Measurements from ENCODE around the gene CDH16.

DNA sequence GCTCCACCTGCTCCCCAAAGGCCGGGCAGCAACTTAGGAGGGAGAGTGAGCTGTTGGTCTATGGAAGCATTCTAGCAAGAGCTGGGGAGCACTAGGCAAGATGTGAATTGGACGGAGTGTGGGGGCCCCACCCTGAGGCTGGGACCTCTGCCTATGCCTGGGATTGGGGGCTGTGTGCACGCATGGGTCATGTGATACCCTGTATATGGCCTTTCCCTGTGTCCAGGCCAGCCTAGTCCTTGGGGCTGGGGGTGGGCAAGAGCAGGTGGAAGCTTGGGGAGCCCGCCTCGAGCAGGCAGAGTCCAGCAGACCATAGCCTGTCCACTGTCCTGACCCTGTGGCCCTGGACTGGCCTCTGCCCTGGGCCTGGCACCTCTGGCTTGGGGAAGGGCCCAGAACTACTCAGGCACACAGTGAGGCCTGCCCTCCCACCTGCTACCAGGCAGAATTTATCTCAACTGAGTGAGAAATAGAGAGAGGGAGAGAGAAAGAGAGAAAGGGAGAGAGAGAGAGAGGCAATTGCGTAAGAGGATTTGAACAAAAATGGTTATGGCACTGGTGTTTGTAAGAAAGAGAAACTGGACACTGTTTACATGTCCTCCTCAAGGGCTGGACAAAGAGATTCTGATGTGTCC is 19.3 kb downstream of the CDH16 start:
- TF ChIP-seq, protein P1, sequence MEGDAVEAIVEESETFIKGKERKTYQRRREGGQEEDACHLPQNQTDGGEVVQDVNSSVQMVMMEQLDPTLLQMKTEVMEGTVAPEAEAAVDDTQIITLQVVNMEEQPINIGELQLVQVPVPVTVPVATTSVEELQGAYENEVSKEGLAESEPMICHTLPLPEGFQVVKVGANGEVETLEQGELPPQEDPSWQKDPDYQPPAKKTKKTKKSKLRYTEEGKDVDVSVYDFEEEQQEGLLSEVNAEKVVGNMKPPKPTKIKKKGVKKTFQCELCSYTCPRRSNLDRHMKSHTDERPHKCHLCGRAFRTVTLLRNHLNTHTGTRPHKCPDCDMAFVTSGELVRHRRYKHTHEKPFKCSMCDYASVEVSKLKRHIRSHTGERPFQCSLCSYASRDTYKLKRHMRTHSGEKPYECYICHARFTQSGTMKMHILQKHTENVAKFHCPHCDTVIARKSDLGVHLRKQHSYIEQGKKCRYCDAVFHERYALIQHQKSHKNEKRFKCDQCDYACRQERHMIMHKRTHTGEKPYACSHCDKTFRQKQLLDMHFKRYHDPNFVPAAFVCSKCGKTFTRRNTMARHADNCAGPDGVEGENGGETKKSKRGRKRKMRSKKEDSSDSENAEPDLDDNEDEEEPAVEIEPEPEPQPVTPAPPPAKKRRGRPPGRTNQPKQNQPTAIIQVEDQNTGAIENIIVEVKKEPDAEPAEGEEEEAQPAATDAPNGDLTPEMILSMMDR (conservative IDR thresholded peaks at IDR 0.05; ENCODE audit: low read depth in 2 of 2): no peak
- TF ChIP-seq, protein P2, sequence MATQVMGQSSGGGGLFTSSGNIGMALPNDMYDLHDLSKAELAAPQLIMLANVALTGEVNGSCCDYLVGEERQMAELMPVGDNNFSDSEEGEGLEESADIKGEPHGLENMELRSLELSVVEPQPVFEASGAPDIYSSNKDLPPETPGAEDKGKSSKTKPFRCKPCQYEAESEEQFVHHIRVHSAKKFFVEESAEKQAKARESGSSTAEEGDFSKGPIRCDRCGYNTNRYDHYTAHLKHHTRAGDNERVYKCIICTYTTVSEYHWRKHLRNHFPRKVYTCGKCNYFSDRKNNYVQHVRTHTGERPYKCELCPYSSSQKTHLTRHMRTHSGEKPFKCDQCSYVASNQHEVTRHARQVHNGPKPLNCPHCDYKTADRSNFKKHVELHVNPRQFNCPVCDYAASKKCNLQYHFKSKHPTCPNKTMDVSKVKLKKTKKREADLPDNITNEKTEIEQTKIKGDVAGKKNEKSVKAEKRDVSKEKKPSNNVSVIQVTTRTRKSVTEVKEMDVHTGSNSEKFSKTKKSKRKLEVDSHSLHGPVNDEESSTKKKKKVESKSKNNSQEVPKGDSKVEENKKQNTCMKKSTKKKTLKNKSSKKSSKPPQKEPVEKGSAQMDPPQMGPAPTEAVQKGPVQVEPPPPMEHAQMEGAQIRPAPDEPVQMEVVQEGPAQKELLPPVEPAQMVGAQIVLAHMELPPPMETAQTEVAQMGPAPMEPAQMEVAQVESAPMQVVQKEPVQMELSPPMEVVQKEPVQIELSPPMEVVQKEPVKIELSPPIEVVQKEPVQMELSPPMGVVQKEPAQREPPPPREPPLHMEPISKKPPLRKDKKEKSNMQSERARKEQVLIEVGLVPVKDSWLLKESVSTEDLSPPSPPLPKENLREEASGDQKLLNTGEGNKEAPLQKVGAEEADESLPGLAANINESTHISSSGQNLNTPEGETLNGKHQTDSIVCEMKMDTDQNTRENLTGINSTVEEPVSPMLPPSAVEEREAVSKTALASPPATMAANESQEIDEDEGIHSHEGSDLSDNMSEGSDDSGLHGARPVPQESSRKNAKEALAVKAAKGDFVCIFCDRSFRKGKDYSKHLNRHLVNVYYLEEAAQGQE (IDR thresholded peaks at IDR 0.05; ENCODE audit: unreplicated experiment): no peak

All from GM23338 (cell line).